GM19193 (cell line): ENCODE results near the gene MAD1L1.

Source experiments
- POLR2A ChIP-seq: IDR thresholded peaks from 4 replicates; pipeline ENCODE4 v1.6.1; 2011; ENCODE audit not compliant: insufficient read depth, insufficient read length; ENCODE audit errors: extremely low read depth

The MAD1L1 gene

DNA sequence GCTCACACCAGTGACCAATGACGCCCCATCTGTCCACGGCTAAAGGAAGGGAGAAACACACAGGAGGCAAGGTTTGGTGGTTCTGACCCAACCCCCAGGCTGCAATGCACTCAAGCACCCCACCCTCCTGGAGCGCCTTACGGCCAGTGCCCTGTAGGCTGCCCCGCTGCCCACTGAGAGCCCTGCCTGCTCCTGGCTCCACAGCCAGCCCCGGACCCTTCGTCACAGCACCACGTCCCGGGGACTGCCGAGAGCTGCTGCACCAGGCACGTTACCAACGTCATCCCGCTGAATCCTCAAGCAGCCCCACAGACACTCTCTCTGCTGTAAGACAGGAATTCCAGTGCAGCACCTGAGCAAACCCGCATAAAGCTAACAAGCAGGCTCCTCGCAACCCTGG lies 87.8 kb downstream of the MAD1L1 start:
- TF ChIP-seq POLR2A: no peak

DNA sequence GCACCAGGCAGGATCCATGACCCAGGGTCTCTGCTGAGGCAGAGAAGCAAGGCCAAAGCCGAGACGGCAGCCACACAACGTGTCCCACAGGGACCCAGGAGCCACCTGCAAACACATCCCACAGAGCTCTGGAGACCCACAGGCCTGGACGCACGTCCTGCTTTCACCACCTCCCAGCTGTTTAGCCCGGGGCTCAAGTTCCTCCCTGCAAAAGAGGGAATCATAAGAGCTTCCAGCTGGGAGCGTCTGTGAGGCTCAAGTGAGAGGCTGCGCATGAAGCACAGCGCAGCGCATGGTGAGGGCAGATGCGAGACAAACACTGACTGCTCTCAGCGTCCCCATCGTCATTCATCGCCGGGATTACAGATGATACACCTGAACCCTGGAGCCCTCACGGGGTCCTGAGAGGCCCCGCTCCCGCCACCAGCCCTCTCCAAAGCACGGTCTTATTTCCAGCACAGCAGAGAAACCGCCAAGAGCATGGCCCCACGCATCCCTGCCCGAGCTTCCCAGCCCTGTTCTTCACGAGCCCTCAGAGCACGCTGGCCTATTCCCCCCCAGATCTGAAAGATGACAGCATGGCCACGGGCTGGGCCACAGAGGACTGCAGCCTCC lies 88.7 kb downstream of the MAD1L1 start:
- TF ChIP-seq POLR2A: no peak

DNA sequence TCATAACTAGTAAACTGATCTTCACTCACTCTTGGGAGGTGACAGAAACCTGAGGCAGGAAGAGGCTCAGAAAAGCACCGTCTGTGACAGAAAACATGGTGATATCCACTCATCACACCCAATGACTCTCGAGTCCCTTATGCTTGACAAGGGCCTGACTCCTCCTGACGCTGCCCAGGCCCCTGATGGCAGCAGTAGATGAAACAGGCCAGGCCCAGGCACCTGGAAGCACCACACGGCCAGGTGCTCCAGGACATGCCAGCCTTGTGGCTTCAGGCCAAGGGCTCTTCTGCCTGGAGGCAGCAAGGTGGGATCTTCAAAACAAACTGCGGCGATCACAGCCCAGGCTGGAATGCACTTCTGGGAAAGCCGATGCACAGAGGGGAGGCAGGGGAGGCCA lies 89.3 kb downstream of the MAD1L1 start:
- TF ChIP-seq POLR2A: no peak

DNA sequence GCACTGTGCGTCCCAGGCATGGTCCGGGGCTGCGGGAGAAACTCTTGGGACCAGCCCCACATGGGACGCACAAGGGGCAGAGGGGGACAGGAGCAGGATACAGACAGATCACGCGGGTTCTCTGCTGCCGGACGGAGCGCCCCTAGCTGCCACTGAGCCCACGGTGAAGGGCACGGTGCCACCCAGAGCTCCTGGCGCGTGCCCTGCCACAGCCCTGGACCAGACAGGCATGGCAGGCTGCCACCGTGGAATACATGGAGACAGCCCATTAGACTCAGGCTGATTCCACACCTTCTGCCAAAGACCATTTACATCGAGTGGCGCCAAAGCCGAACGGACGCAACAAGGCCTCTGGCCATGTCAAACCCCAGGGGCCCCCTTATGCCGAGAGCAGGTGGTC lies 90.4 kb downstream of the MAD1L1 start:
- no peak for TF ChIP-seq POLR2A

DNA sequence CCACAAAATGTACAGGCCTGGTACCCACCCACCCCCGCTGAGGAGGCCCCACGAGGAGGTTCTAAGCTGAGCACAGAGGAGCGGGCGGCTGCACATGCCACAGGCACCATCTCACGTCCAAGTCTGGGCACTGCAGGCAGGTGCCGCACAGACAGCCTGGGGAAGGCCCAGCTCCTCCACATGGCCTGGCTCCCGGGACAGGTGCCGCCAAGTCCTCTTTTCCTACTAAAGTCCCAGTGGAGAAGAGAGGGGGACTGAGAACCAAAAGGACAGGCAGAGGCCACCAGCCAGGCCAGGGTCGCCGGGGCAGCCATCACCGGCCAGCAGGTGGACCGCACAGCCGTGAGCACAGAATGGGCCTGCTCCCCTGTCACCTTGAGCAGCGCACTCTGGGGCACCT lies 91.1 kb downstream of the MAD1L1 start:
- no peak for TF ChIP-seq POLR2A

DNA sequence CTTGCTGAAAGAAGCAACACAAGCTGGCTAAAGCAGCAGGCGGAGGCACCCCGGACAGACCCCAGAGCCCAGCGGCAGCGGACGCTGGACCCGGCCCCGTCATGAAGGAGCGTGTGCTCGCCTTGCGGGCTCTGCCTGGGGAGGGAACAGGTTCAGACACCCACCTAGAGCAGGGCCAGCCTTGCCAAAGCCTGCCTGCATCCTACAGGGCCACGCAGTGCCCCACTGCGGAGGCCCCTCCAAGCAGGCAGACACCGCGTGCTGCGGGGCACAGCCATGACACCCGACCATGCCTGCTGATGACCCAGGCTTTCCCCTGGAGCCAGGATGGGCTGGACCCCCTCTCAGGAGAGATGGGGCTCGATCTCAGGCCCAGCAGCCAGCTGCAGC lies 91.7 kb downstream of the MAD1L1 start:
- TF ChIP-seq POLR2A: no peak

DNA sequence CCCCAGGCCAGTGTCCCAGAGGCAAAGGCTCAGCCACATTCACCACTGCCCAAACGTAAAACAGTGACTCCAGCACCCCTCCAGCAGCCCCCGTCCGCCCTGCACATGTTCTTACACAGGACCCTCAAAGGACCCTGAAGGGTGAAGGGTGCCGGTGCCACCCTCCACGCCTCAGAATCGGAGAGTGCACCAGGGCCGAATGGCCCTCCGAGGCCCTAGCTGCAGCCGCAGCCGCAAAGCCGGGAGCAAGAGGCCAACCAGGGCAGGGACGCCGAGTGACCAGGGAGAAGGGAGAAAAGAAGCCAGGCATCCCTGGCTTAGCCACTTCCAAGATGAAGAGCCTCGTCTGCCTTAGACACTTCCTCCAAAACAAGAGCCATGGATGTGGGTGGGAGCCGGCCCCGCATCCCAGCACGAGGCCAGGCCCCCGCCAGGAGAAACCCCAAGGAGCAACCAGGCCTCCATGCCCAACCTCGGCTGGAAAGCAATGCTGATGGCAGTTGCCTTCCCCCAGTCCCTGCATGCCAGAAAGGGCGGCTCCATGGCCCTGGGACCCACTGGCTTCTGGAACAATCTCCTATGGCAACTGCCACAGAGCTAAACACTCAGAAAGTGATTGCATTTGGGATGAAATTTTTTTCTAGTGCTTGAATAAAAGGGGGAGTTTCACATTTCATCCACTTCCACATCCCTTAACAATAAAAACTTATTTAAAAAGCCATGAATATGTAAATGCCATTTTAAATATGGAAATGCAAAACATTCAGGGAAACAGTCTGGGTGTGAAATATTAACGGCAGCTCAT lies 92.3 kb downstream of the MAD1L1 start:
- TF ChIP-seq POLR2A: no peak

DNA sequence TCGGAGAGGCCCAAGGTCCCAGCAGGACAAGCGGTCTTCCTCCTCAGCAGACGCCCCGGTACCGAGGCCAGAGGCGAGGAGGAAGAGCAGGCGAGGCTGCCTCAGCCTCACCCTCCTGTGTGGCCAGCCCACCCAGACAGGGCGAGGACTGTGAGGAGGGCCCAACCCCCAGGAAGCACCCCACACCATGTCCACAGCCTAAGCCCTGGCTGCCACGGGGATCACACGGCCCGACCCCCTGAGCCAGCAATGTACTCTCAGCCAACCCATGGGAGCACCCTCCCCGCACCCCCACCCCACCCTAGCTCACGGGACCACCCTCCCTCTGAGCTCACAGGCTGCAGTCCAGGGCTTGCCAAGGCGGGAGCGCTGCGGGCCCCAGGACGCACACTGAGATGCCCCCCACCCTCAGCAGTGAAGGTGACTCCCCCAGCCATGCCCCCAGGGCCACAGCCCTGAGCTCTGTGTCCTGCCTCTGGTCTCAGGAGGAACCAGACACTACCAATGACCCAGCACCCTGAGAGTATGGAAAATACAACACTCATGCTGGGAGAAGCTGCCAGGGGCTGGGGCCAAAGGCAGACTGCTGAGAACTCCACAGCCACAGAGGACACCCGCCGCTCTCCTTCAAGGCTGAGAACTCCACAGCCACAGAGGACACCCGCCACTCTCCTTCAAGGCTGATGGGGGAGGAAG lies 93.6 kb downstream of the MAD1L1 start:
- TF ChIP-seq POLR2A: no peak

DNA sequence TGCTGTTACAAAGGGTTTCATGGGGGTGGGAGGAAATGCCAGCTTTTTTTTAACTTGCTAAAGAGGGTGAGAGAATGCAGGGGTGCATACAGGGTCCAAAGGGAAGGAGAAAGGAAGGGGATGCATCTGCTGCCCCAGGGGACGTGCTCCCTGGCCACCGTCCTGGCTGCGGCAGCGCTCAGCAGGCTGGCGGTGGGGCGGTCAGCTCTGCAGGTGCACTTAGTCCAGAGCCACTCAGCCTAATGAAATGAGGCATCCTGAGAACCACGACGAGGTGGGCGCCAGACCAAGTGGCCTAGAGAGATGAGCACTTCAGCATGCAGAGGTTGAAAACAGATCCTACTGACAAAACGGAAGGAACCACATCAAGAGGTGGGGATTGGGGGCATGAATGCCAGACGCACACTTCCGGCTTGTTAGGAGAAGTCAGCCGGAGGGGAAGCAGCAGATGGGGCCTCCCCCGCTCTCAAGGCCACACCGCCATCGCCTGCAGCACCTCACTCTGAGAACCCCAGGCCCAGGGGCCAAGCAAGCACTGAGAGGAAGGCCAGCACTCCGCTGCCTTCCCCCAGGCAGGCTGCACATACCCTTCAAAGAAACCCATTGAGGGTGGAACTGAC lies 94.5 kb downstream of the MAD1L1 start:
- peak; percentile 38 for TF ChIP-seq POLR2A

DNA sequence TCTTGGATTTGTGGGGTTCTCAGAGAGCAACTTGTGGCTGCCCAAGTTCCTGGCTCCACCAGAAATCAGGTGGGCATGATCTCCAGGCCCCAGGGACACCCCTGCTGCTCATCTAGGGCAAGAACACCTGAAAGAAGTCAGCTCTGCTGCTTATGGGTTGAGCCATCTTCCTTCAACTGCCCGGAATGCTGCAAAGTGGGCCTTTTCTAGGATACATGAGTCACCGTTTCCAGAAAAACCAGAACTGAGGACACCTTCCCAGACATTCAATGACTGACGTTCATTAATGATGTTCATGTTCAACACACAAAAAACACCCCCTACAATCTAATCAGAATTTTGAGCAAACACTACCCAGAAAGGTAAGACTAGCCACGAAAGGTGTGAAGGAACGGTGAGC lies 98.0 kb downstream of the MAD1L1 start:
- TF ChIP-seq POLR2A: no peak

DNA sequence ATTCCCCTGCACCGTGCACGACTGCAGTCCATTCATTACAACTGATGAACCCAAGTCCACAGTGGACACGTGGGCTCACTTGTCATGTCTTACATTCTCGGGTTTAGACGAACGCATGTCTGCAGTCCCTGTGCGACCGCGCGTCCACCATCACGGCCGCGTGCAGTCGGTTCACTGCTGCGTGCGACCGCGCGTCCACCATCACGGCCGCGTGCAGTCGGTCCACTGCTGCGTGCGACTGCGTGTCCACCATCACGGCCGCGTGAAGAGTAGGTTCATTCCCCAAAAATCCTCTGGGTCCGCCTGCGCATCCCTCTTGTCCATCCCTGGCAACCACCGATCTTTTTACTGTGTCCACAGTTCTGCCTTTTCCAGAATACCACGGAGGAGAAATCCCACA lies 100.5 kb downstream of the MAD1L1 start:
- no peak for TF ChIP-seq POLR2A

DNA sequence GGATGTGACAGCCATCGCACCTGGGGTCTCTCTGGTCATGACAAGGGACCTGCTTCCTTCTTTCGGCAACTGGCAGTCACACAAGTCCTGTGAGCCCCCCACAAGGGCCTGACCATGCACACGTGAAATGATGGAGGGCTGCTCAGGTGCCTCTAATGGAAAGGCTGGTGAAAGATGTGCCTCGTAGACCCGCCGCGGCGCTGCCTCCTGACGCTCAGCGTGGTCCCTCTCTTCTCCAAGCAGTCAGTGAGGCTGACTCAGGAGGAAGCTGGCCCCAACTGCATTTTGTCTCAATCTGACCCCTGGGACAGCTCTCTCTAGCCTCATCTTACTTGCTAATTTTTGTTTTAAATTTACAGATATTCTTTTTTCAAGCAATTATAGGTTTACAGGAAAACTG lies 100.9 kb downstream of the MAD1L1 start:
- no peak for TF ChIP-seq POLR2A

DNA sequence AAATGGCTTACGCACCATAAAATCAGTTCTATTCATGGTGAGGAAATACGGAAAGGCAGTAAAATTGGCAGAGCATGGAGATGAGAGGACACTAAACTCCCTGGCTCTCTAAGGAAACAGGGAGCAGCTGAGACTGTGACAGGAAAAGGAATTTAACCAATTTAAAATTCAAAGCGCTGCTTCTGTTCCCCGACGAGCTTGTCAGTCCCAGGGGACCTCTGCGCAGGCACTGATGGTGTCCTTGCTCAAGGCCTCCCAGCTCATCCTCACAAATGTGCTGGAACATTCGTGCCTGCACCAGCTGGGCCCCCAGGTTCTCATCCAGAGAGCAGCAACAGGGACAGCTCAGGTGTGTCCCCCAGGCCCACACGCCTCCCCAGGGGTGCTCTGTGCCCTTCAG lies 101.4 kb downstream of the MAD1L1 start:
- TF ChIP-seq POLR2A: no peak

DNA sequence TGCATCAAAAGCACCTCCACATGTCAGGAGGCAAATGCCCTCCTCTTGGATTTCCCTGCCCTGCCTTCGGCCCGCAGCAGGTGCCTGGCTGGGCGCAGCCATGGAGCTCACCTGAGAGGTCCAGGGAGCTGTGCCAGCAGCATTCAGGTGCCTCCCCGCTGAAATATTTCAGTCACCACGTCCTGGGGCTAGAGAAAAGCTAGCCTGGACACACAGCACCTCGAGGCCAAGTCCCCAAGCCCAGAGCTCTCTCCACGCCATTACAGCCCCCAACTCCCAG lies 102.7 kb downstream of the MAD1L1 start:
- TF ChIP-seq POLR2A: no peak

DNA sequence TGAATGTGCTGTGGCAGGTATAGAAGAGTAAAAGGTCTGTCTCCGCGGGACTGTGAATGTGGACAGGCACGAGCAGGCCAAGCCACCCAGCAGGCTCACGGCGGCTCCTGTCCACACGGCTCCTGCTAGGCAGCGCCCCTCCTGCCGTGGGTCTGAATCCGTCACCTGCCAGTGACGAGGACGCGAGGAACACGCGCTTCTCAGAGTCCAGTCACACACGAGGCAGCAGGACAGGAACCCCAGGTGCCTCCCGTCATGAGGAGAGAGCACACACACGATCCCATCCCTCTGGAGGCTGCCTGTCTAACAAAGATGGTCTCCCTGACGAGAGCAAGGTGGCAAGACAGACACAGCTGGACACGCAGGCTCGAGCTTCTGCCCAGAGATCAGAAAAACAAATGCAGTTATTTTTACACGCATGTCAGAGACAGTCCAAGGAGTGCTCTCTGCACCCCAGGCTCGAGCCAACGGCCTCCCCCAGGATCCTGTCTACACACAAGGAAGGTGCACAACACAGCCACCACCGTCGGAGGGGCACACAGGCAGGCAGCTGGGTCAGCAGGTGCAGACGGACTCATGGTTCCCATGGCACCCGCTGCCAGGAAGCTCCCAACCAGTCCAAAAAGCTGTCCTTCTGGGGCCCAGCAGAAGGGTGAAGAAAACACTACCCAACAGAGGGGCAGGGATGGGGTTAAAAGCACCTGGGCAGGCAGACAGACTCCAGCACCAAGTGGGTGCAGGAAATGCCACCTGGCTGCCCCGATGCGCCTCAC lies 103.2 kb downstream of the MAD1L1 start:
- TF ChIP-seq POLR2A: no peak

DNA sequence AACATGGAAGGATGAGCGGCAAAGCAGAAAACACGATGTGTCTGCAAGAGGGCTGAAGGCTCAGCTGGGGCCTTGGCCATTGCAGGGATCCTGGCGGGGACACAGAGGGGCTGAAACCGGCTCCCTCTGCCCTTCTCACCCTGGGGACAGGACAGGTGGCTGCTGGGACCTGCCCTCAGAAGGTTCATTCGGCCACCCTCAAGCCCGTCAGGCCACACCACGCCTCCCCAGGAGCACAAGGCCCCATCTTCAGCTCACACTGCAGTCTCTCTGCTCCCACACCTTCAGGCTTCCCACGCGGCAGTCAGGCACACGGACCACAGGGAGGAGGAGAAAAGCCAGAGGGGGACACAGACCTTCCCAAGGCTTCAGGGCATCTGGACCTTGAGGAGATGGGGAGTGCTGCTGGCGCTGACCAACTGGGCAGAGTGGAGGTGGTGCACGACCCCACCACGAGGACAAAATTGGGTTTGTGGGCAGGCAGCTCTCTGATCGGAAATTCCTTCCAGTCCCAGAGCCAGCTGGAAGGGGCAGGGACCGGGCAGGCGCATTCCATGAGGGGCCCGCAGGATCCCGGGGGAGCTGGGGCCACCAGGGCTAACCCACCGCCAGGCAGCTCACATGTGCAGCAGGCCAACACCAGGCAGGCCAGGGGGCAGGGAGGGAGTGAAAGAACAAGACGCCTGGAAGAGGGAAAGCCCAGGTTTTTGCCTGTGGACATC lies 104.0 kb downstream of the MAD1L1 start:
- no peak for TF ChIP-seq POLR2A
